HG03439 (cell line): ENCODE results near the gene CNTNAP5.

ENCODE experiments used
- ATAC-seq: cut with Tn5 transposase; IDR thresholded peaks from one replicate; pipeline ENCODE4 v1.9.1; 2021; ENCODE audit warnings: mild to moderate bottlenecking, moderate library complexity; ENCODE audit not compliant: unreplicated experiment

Gene CNTNAP5

GRCh38 chr2:124149571-124149970, 124.5 kb downstream of the CNTNAP5 start:
- ATAC-seq = no peak

DNA sequence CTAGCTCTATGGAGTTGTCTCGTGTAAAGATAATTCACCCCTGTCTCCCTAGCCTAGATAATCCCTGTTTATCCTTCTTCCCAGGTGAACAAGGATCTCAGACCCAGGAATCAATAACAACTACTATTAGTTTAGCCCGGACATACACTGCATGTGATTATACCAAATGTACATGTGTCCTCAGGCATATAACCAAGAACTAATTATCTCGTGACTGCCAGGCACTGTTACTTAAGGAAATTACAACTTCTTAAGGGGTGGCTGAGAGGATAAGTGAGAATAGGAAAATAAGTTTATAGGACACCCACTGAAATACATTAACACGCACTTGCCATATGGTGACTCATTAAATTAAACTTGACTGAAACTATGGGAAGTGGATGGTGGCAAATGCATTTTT, 126.6 kb downstream of the CNTNAP5 start:
- ATAC-seq = no peak

DNA sequence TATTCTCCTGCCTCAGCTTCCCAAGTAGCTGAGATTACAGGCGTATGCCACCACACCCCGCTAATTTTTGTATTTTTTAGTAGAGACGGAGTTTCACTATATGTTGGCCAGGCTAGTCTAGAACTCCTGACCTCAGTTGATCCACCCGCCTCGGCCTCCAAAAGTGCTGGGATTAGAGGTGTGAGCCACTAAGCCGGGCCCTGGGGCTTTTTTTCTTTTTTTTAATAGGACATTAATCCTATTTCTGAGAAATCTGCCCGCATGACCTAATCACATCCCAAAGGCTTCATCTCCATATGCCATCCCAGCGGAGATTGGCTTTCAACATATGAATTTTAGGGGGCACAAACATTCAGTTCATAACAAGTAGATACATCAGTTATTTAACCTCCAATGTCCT, 128.6 kb downstream of the CNTNAP5 start:
- ATAC-seq = no peak

DNA sequence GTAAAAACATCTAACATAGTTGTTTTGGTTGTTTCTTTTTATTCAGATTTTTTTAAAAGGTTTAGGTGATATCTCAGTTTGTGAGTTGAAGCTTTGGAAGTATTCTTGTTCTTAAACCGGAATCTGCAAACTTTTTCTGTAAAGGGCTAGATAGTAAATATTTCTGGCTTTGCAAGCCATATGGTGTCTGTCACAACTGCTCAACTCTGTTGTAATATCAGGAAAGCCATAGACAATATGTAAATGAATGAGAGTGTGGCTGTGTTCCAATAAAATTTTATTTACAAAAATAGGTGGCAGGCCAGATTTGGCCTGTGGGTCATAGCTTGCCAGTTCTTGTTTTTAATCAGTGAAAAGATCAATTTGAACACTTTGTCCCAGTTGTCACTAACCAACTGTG, 134.1 kb downstream of the CNTNAP5 start:
- ATAC-seq = no peak

GRCh38 chr2:124161542-124161941, 136.5 kb downstream of the CNTNAP5 start:
- ATAC-seq = no peak

DNA sequence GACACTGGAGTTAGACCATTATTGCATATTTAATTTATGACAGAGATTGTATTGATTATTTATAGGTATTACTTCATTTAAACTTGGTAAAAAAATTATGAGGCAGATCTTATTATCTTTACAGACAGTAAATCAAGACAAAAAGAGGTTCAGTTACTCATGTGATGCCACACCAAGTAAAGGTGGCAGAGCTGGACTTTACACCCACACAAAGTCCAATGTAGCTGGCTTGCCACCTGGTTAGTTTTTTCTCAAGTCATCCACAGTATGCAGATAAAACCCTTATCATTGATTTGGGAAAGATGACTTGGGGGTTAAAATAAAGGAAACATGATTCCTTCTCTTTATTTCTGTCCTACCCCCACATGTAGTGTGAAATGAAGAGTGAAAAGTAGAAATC, 137.2 kb downstream of the CNTNAP5 start:
- ATAC-seq = no peak

DNA sequence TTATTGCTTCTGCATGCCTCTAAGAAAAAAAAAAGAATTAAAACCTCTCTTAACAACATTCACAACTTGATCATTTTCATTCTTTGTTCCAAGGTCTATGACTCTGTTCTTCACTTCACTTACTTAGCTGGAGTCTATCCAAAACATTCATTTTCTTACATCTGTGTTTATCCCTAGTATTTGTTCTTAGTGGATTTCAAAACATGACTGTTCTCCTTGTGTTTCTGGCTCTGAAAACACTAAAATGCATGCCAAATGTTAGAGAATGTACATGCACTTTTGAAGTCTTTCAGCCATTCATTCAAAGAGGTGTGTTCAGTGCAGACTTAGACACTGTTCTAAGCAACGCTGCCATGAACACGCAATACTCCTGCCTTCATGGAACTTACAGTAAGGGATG, 138.8 kb downstream of the CNTNAP5 start:
- ATAC-seq = no peak

DNA sequence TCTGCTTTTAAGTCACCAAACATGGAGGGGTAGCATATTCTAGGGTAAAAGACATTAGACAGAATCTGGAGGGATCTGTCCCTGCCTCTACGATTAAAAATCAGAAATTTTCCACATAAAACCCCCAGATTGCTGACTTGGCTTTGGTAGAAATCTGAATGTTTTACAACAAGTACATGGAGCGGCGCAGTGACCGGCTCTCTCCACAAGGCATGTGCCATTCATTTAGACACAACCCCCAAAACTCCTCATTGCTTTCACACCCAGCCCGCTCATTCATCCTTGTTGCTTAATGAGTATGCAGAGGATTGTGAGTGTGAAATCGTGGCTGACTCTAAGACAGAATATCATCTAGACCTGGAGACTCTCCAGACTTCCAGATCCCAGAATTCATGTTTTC, 140.6 kb downstream of the CNTNAP5 start:
- ATAC-seq = no peak

GRCh38 chr2:124171472-124172063, 146.5 kb downstream of the CNTNAP5 start:
- no peak for ATAC-seq

GRCh38 chr2:124178719-124179118, 153.6 kb downstream of the CNTNAP5 start:
- ATAC-seq = no peak

DNA sequence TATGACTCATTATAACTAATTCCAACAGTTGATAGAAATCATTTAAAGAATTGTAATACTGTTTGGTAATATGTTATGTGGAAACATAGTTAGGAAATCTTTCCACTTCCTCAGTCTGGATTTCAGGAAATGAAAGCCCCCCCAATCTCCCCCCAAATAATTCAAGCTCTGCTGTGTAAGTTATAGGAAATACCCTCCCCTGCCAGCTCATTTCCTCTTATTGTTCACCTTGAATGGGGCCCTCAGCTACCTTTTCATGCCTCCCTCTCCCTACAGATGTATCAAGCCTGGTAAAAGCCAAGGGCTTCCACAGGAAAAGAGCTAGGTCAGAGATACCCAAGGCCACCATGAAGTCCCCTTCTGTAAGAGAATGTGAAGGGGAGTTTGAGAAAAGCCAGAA, 155.5 kb downstream of the CNTNAP5 start:
- no peak for ATAC-seq

DNA sequence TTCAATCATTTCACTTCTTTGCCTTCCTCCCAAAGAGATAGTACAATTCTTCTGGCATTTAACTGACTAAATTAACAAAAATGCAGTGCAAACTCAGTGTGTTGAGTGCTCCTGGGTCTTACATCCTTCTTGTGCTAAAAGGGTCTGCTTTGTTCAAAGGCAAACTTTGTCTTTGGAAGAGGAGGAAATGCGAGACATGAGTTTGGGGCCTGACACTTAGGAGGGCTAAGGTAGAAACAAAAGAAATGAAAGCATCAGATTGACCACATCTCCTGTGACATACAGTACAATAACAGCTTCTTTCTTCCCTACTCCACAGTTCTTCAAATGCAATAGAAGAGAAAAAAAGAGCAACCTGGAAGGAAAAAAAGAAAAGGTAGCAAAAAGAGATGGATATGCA, 161.7 kb downstream of the CNTNAP5 start:
- no peak for ATAC-seq

- no peak for ATAC-seq
Measured at GRCh38 chr2:124187948-124188347, 162.9 kb downstream of the CNTNAP5 start.

- no peak for ATAC-seq
Measured at GRCh38 chr2:124193706-124194105, 168.6 kb downstream of the CNTNAP5 start.

DNA sequence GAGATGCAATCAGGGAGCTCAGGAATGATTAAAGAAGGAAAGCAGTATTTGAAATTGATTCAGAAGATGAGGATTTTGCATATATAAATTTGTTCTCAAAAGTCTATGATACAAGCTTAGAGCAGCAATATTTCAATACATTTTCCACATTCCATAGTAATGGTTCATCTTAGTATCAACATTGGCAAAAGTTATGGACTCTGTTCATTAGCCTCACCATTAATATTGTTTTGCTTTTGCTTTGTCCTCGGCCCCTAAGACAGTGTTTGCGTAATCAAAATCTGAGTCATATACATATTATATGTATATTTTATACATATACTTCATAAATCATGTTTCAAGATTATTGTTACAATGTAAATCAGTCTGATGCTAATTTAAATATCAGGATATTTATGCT, 176.6 kb downstream of the CNTNAP5 start:
- no peak for ATAC-seq

GRCh38 chr2:124209441-124209840, 184.4 kb downstream of the CNTNAP5 start:
- no peak for ATAC-seq

DNA sequence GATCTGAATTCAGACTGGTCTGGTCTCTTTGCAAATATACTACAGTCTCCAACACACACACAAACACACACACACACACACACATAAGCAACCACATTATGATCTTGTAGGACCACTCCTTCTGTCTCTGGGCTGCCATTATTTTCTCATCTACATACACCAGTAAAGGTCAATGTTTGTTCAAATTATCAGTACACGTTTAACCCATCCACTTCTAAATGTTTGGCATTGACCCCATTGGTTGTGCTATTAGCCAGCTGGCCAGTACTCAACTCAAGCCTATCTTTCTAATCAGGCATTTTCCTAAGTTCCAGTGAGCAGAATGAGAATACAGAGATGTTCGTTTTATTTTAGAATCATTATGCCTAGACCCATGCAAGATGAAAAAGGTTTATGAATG, 186.4 kb downstream of the CNTNAP5 start:
- ATAC-seq = no peak

DNA sequence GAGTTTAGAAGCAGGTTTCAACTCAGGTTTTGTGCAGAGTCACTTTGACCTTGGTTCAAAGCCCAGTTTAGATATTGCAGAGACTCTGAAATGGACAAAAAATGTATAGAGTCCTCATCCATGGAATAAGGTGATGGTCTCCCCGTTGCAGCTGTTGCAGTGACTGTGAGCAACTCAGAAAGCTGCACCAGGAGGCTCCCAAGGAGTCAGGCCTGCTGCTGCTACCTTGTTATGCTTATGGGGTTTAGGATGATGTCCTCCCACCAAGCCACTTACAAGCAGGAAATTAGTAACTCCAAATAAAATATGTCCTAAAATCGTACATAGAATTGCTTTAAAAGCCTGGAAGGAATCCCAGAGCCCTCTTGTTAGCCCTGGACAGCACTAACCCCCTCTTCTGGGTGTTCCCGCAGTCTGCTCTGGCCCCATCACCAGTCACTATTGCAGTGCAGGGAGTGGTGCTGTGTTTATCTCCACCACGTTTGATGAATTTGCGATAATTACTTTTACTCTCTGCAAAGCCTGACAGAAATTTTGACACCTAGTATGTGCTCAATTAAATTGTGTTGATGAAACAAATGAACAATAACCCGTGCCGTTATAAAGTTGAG, 189.0 kb downstream of the CNTNAP5 start:
- ATAC-seq = no peak

GRCh38 chr2:124246170-124246569, 221.1 kb downstream of the CNTNAP5 start:
- no peak for ATAC-seq

DNA sequence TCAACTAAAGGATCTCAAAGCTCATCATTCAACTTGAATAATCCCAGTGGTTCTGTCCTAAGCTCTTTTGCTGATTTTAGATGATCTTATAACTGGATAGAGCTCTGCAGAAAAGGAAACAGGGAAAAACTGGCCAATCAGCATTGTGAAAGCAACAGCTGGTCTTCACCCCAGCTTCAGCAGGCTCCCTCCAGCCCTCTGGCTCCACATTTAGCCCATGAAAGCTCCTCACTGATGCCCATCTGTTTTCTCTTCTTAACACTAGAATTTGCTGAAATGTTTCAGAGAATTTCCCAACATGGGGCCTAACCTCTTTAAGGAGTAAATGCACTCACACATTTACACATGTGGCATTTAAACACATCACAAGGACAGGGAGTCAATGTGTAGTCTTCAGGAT, 223.3 kb downstream of the CNTNAP5 start:
- ATAC-seq = no peak

DNA sequence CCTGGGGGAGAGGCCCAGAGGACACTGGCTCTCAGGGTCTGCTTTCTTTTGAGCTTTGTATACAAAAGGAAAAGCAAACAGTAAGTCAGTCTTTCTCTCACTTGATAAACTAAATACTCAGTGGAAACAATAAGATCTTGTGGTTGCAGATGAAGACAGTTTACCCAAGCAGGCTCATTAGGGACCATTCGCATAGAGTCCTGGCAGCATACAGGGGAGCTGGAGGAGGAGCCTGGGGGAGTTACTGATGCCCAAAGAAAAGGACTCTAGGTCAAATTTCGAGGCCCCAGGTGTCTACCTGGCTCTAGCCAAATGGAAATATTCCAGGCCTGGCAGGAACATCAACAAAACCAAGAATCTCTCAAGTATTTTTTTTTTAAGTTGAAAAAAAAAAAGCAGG, 225.3 kb downstream of the CNTNAP5 start:
- ATAC-seq = no peak

- no peak for ATAC-seq
Measured at GRCh38 chr2:124254621-124255020, 229.5 kb downstream of the CNTNAP5 start.

- no peak for ATAC-seq
Measured at GRCh38 chr2:124257120-124257519, 232.0 kb downstream of the CNTNAP5 start.
